ENCODE measurements around the gene PLPPR4. TPM values are rescaled to one million over a fixed set of nuclear protein-coding genes. Genes with fewer than 3 reads are reported as not detected.

Gene PLPPR4
- total and polyA plus RNA-seq, 2 of the 4 experiments (the other 2 are of a cell fraction): 4.5 to 7.0 TPM

GRCh38 chr1:99232172-99232571 is 32.1 kb upstream of the PLPPR4 start:
- no peak overlapping the region for H2AK9ac ChIP-seq (replicated peaks; ENCODE audit: low read depth, low read length, poor library complexity)
- no peaks in the 10 kb centered on the region for H3K36me3 ChIP-seq (ENCODE audit: control insufficient read depth, insufficient read depth, low read length)
- no peak overlapping the region for H3K27ac ChIP-seq (ENCODE audit: insufficient read depth, low read length)
- no peak overlapping the region for H3K56ac ChIP-seq (ENCODE audit: extremely low read depth, insufficient read depth, low read length)
- H3K18ac ChIP-seq (ENCODE audit: low read depth, low read length): no peak overlapping the region
- no peaks in the 10 kb centered on the region for H4K20me1 ChIP-seq (ENCODE audit: insufficient read depth, low read length)
- no peaks in the 10 kb centered on the region for H3K79me1 ChIP-seq (ENCODE audit: low read depth in 1 of 2, low read length in 2 of 2)
- no peak overlapping the region for H2BK120ac ChIP-seq (ENCODE audit: low read depth, low read length)
- no peaks in the 10 kb centered on the region for H3K9me3 ChIP-seq (ENCODE audit: control insufficient read depth, insufficient read depth, low read length)
- H2AFZ ChIP-seq (replicated peaks; ENCODE audit: low read length, poor library complexity): no peak overlapping the region
- H2BK5ac ChIP-seq (ENCODE audit: low read depth, low read length, poor library complexity, severe bottlenecking): no peak overlapping the region
- no peak overlapping the region for H4K5ac ChIP-seq (ENCODE audit: low read depth, low read length)
- H2AK5ac ChIP-seq (ENCODE audit: low read depth, low read length): no peak overlapping the region
- no CpG with 5 or more reads among the region's 2 CpGs for WGBS, 2 experiments (ENCODE audit: extremely low coverage in 2 of 2, insufficient read length in 1 of 2)
- POLR2A ChIA-PET (ENCODE audit: unreplicated experiment): no interaction called here
- H3K4ac ChIP-seq (ENCODE audit: low read depth, low read length): no peak overlapping the region
- no peak overlapping the region for H3K14ac ChIP-seq (replicated peaks; ENCODE audit: low read depth, low read length)
- H3K9me1 ChIP-seq (ENCODE audit: insufficient read depth, low read length): no peaks in the 10 kb centered on the region
- no peak overlapping the region for H4K8ac ChIP-seq (ENCODE audit: low read depth in 2 of 2, low read length in 2 of 2)
- H3K27me3 ChIP-seq (ENCODE audit: control insufficient read depth, insufficient read depth, low read length): peaks cover 4% of the 10 kb centered on the region
- in situ Hi-C loops (cut with MboI; ENCODE audit: low sequenced_read_pairs): no loop called here
- no peak overlapping the region for H2BK15ac ChIP-seq (ENCODE audit: low read depth, low read length)
- DNase-seq (no peak), ATAC-seq (ENCODE audit: low read depth) (no peak)
- H3K9ac ChIP-seq (ENCODE audit: low read depth, low read length): no peak overlapping the region
- no peak overlapping the region for H3K4me3 ChIP-seq (ENCODE audit: insufficient read depth, low read depth, low read length)
- no peak overlapping the region for H3K4me2 ChIP-seq (ENCODE audit: low read depth, low read length)
- no peak overlapping the region for H4K91ac ChIP-seq (ENCODE audit: insufficient read depth, low read depth, low read length)
- H3K23ac ChIP-seq (ENCODE audit: low read depth, low read length): no peak overlapping the region
- CTCF ChIA-PET: no interaction called here
- H2BK20ac ChIP-seq (ENCODE audit: low read depth, low read length): no peak overlapping the region
- BruUV-seq (replicated peaks): no TSS peak
- TF ChIP-seq MAFK (IDR thresholded peaks at IDR 0.05; ENCODE audit: low read depth, low read length) (no peak), POLR2A (IDR thresholded peaks at IDR 0.05; ENCODE audit: low read depth, low read length) (no peak), RFX5 (IDR thresholded peaks at IDR 0.05; ENCODE audit: low read depth, low read length) (no peak), CHD1 (IDR thresholded peaks at IDR 0.05; ENCODE audit: low read depth, low read length) (no peak), RCOR1 (IDR thresholded peaks at IDR 0.05; ENCODE audit: insufficient replicate concordance, low read length) (no peak), MXI1 (IDR thresholded peaks at IDR 0.05; ENCODE audit: borderline replicate concordance, low read depth, low read length) (no peak), BHLHE40 (IDR thresholded peaks at IDR 0.05; ENCODE audit: low read depth, low read length) (no peak), NFE2L2 (IDR thresholded peaks at IDR 0.05; ENCODE audit: low read depth, low read length) (no peak), RAD21 (IDR thresholded peaks at IDR 0.05; ENCODE audit: low read length) (no peak), SMC3 (IDR thresholded peaks at IDR 0.05; ENCODE audit: low read depth, low read length) (no peak), FOS (IDR thresholded peaks at IDR 0.05; ENCODE audit: low read depth, low read length) (no peak), MAZ (IDR thresholded peaks at IDR 0.05; ENCODE audit: borderline replicate concordance, low read depth, low read length) (no peak), CEBPB (IDR thresholded peaks at IDR 0.05; ENCODE audit: low read depth, low read length) (no peak)
- TF ChIP-seq, protein P1, sequence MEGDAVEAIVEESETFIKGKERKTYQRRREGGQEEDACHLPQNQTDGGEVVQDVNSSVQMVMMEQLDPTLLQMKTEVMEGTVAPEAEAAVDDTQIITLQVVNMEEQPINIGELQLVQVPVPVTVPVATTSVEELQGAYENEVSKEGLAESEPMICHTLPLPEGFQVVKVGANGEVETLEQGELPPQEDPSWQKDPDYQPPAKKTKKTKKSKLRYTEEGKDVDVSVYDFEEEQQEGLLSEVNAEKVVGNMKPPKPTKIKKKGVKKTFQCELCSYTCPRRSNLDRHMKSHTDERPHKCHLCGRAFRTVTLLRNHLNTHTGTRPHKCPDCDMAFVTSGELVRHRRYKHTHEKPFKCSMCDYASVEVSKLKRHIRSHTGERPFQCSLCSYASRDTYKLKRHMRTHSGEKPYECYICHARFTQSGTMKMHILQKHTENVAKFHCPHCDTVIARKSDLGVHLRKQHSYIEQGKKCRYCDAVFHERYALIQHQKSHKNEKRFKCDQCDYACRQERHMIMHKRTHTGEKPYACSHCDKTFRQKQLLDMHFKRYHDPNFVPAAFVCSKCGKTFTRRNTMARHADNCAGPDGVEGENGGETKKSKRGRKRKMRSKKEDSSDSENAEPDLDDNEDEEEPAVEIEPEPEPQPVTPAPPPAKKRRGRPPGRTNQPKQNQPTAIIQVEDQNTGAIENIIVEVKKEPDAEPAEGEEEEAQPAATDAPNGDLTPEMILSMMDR (conservative IDR thresholded peaks at IDR 0.05; ENCODE audit: low read depth, low read length): no peak
- TF ChIP-seq, protein P2, sequence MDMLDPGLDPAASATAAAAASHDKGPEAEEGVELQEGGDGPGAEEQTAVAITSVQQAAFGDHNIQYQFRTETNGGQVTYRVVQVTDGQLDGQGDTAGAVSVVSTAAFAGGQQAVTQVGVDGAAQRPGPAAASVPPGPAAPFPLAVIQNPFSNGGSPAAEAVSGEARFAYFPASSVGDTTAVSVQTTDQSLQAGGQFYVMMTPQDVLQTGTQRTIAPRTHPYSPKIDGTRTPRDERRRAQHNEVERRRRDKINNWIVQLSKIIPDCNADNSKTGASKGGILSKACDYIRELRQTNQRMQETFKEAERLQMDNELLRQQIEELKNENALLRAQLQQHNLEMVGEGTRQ (IDR thresholded peaks at IDR 0.05; ENCODE audit: low read depth, low read length): no peak
- TF ChIP-seq, protein P3, sequence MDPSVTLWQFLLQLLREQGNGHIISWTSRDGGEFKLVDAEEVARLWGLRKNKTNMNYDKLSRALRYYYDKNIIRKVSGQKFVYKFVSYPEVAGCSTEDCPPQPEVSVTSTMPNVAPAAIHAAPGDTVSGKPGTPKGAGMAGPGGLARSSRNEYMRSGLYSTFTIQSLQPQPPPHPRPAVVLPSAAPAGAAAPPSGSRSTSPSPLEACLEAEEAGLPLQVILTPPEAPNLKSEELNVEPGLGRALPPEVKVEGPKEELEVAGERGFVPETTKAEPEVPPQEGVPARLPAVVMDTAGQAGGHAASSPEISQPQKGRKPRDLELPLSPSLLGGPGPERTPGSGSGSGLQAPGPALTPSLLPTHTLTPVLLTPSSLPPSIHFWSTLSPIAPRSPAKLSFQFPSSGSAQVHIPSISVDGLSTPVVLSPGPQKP (IDR thresholded peaks at IDR 0.05; ENCODE audit: borderline replicate concordance, low read depth, low read length): no peak
- H3K4me1 ChIP-seq (ENCODE audit: control insufficient read depth, insufficient read depth, low read length): no peaks in the 10 kb centered on the region
- intact Hi-C loops (cut with micrococcal nuclease): no loop called here
- dilution Hi-C loops (cut with HindIII; ENCODE audit: low sequenced_read_pairs, unreplicated experiment): no loop called here

Measured in IMR-90 (cell line).